ENCODE data around the gene MYEOV. TPM values are rescaled to one million over a fixed set of nuclear protein-coding genes. Genes with fewer than 3 reads are reported as not detected.

Gene MYEOV
- total RNA-seq, 2 donors from 2014 or later = not detected

DNA sequence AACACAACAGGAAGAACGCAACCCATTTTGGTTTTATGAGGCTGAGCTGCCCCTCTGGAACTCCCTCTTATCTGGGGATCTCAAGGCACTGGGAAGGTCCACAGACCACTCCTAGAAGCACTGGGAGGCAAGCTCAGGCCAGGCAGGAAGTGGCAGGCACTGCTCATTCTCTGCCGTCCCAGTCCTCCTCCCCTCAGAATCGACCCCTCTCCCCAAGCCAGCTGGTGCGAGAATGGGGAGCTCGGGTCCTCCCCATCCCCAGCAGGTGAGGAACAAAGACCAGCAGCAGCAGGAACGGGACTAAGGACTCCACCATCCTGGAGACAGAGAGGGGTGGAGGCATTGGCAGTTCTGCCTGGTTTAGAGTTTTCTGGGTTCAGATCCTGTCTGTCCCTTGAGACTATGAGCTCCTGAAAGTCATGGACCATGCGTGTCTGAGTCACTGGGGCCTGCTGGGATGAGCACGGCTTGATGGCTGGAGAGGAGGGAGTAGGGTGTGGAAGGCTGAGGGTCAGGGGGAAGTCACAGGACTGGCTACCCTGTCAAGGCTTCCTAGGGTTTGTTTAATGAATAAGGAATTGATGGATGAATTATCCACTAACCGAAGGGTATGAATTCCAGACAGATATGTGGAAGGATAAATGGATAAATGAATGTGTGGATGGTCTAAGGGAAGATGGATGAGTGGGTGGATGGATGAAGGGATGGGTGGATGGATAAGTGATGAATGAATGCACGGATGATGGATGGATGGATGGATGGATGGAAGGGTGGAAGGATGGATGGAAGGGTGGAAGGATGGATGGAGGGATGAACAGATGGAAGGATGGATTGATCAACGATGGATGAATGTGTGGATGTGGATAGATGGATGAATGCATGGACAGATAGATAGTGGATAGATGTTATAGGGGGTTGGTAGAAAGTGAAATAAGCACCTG lies 6.4 kb downstream of the MYEOV start:
- Histone ChIP-seq H3K27me3 (ENCODE audit: control insufficient read depth, insufficient read depth, low read length, poor library complexity, severe bottlenecking) (no peaks in the 10 kb centered on the region), H3K4me3 (ENCODE audit: low read length) (no peak overlapping the region), H3K4me1 (ENCODE audit: control insufficient read depth, insufficient read depth, low read length) (no peaks in the 10 kb centered on the region), H3K9me3 (ENCODE audit: control insufficient read depth, low read length) (no peaks in the 10 kb centered on the region), H3K27ac (ENCODE audit: low read depth, low read length) (no peak overlapping the region), H3K9ac (ENCODE audit: extremely low read depth, low read length, poor library complexity, severe bottlenecking) (no peak overlapping the region), H3K36me3 (ENCODE audit: control insufficient read depth, insufficient read depth, low read length) (no peaks in the 10 kb centered on the region)
- Mint-ChIP-seq H3K4me3 (no peak overlapping the region), H3K4me1 (peaks cover 2% of the 10 kb centered on the region), H3K36me3 (ENCODE audit: low read depth) (no peaks in the 10 kb centered on the region), H3K9me3 (no peaks in the 10 kb centered on the region), H3K27ac (no peak overlapping the region), H3K27me3 (ENCODE audit: insufficient read depth) (no peaks in the 10 kb centered on the region)
- no peak for DNase-seq
- WGBS, 2 experiments (ENCODE audit: insufficient coverage in 1 of 2, insufficient read length in 1 of 2) = 91 to 98% methylated on average over 4 to 11 of the region's 11 CpGs
- TF ChIP-seq, protein P1, sequence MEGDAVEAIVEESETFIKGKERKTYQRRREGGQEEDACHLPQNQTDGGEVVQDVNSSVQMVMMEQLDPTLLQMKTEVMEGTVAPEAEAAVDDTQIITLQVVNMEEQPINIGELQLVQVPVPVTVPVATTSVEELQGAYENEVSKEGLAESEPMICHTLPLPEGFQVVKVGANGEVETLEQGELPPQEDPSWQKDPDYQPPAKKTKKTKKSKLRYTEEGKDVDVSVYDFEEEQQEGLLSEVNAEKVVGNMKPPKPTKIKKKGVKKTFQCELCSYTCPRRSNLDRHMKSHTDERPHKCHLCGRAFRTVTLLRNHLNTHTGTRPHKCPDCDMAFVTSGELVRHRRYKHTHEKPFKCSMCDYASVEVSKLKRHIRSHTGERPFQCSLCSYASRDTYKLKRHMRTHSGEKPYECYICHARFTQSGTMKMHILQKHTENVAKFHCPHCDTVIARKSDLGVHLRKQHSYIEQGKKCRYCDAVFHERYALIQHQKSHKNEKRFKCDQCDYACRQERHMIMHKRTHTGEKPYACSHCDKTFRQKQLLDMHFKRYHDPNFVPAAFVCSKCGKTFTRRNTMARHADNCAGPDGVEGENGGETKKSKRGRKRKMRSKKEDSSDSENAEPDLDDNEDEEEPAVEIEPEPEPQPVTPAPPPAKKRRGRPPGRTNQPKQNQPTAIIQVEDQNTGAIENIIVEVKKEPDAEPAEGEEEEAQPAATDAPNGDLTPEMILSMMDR (conservative IDR thresholded peaks at IDR 0.05) = no peak

DNA sequence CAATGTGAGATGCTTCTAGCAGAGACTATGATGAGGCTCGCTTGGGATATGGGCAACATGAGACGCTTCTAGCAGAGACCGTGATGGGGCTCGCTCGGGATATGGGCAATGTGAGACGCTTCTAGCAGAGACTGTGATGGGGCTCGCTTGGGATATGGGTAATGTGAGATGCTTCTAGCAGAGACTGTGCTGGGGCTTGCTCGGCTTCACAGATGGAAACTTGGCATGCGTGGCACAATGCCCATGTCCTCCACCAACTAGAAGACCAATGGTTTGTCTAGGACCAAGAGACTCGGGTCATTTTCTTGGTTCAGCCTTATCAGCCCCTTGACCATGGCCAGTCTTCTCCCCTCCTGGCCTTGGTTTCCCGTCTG lies 7.1 kb downstream of the MYEOV start:
- Histone ChIP-seq H3K27me3 (ENCODE audit: control insufficient read depth, insufficient read depth, low read length, poor library complexity, severe bottlenecking) (no peaks in the 10 kb centered on the region), H3K36me3 (ENCODE audit: control insufficient read depth, insufficient read depth, low read length) (no peaks in the 10 kb centered on the region), H3K9me3 (ENCODE audit: control insufficient read depth, low read length) (no peaks in the 10 kb centered on the region), H3K4me1 (ENCODE audit: control insufficient read depth, insufficient read depth, low read length) (no peaks in the 10 kb centered on the region), H3K9ac (ENCODE audit: extremely low read depth, low read length, poor library complexity, severe bottlenecking) (no peak overlapping the region), H3K27ac (ENCODE audit: low read depth, low read length) (no peak overlapping the region), H3K4me3 (ENCODE audit: low read length) (no peak overlapping the region)
- Mint-ChIP-seq H3K4me1 (peaks cover 2% of the 10 kb centered on the region), H3K9me3 (no peaks in the 10 kb centered on the region), H3K27ac (no peak overlapping the region), H3K4me3 (no peak overlapping the region), H3K27me3 (ENCODE audit: insufficient read depth) (no peaks in the 10 kb centered on the region), H3K36me3 (ENCODE audit: low read depth) (no peaks in the 10 kb centered on the region)
- DNase-seq = no peak
- TF ChIP-seq, protein P1 (conservative IDR thresholded peaks at IDR 0.05) = no peak
- 88 to 91% methylated on average over 9 to 11 of the region's 11 CpGs for WGBS, 2 experiments (ENCODE audit: insufficient coverage in 1 of 2, insufficient read length in 1 of 2)

DNA sequence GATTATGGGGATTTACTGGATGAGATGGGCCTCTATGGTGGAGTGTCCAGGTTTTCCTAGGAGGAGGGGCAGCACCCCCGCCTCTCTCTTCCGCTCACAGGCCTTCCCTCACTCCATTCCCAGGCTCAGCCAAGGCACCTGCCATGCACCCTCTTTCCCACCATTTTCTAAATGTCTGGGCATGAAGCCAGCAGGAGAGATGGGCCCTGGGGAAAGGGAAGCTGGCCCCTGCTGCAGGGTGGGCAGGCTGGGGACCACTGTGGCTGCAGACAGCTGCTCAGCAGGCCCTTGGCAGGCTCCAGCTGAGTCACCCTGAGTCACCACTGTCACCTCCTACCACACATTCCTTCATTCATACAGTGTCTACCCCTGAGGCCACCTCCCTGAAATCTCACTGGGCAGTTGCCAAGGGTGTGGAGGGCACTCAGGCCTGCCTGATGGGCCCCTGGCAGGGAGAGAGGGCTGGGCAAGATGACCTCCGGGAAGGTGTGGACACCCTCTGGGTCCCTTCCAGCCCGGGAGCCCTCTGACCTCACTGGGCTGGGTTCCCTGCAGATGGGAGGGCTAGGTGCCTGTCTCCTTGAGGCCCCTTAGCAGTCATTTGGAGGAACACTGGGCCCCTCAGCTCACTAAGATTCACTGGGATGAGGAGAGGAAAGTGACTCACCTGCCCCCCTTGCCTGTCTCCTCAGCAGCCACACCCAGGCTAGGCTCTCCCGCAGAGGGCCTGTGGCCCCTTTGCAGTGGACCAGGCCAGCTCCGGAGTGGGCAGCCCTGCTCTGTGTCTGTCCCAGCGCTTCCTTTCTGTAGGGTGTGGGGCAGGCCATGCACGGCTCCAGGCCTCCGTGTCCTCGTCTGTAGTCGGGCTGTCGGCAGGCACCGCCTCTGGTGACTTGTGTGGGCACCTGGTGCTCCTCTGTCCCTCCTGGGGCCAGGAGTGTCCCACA lies 7.8 kb downstream of the MYEOV start:
- H3K27me3 Mint-ChIP-seq (ENCODE audit: insufficient read depth) = no peaks in the 10 kb centered on the region
- peaks cover 2% of the 10 kb centered on the region for H3K4me1 Mint-ChIP-seq
- no peaks in the 10 kb centered on the region for H3K36me3 ChIP-seq (ENCODE audit: control insufficient read depth, insufficient read depth, low read length)
- H3K27ac ChIP-seq (ENCODE audit: low read depth, low read length) = no peak overlapping the region
- H3K4me3 Mint-ChIP-seq = no peak overlapping the region
- no peaks in the 10 kb centered on the region for H3K4me1 ChIP-seq (ENCODE audit: control insufficient read depth, insufficient read depth, low read length)
- TF ChIP-seq, protein P1 (conservative IDR thresholded peaks at IDR 0.05) = no peak
- H3K27ac Mint-ChIP-seq = no peak overlapping the region
- no peaks in the 10 kb centered on the region for H3K36me3 Mint-ChIP-seq (ENCODE audit: low read depth)
- no peak for DNase-seq
- no peaks in the 10 kb centered on the region for H3K9me3 Mint-ChIP-seq
- no peak overlapping the region for H3K4me3 ChIP-seq (ENCODE audit: low read length)
- H3K27me3 ChIP-seq (ENCODE audit: control insufficient read depth, insufficient read depth, low read length, poor library complexity, severe bottlenecking) = no peaks in the 10 kb centered on the region
- WGBS, 2 experiments (ENCODE audit: insufficient coverage in 1 of 2, insufficient read length in 1 of 2) = 92 to 95% methylated on average over 10 to 13 of the region's 13 CpGs
- H3K9ac ChIP-seq (ENCODE audit: extremely low read depth, low read length, poor library complexity, severe bottlenecking) = no peak overlapping the region
- H3K9me3 ChIP-seq (ENCODE audit: control insufficient read depth, low read length) = no peaks in the 10 kb centered on the region

Data from endodermal cell (in vitro differentiated cells).